H1 (cell line): Measurements from ENCODE around the gene FAM169A. TPM values are rescaled to one million over a fixed set of nuclear protein-coding genes. Genes with fewer than 3 reads are reported as not detected.

Experiments used
- CTCF ChIA-PET: fragments of 300-600 bp; sonication (Branson Sonifier 250); formaldehyde crosslinking; loops from one replicate; lab custom pipeline; 2021; ENCODE audit not compliant: partially characterized antibody; lab: Charles Lee
- POLR2A ChIA-PET: fragments of 300-600 bp; sonication (Branson Sonifier 250); formaldehyde crosslinking; loops from one replicate; lab custom pipeline; 2021; ENCODE audit warnings: inconsistent platforms; ENCODE audit not compliant: partially characterized antibody; lab: Charles Lee
- DNase-seq, 2 experiments: peaks; one replicate each; pipeline versions ENCODE4 v3.0.0 to v3.0.0-alpha.2; 2010 to 2022; ENCODE audit warnings: low spot score in 2 of 2, low read depth in 1 of 2, mixed read lengths in 1 of 2
- FAIRE-seq: peaks from 2 replicates; lab custom pipeline; 2011; peaks lifted over from hg19 to GRCh38; lab: Jason Lieb, UNC
- H2AFZ ChIP-seq: 2 replicates; pipeline ENCODE4 v1.8.1; 2012; ENCODE audit warnings: low read length, inconsistent platforms
- H2AK5ac ChIP-seq: 2 replicates; pipeline ENCODE4 v1.6.1; 2013; ENCODE audit warnings: low read depth, low read length
- H2BK120ac ChIP-seq: replicated peaks from 2 replicates; pipeline ENCODE3; 2013; ENCODE audit warnings: low read depth, low read length, inconsistent platforms
- H2BK12ac ChIP-seq: 2 replicates; pipeline ENCODE4 v1.6.1; 2013; ENCODE audit warnings: low read depth, low read length
- H2BK15ac ChIP-seq: 2 replicates; pipeline ENCODE4 v1.6.1; 2013; ENCODE audit warnings: low read length
- H2BK20ac ChIP-seq: 2 replicates; pipeline ENCODE4 v1.6.1; 2013; ENCODE audit warnings: low read length
- H2BK5ac ChIP-seq: 2 replicates; pipeline ENCODE4 v1.6.1; 2013; ENCODE audit warnings: low read depth, low read length
- H3K14ac ChIP-seq: 2 replicates; pipeline ENCODE4 v1.6.1; 2013; ENCODE audit warnings: inconsistent platforms; ENCODE audit not compliant: insufficient read length
- H3K18ac ChIP-seq: 2 replicates; pipeline ENCODE4 v1.6.1; 2013; ENCODE audit warnings: low read length; ENCODE audit errors: extremely low read depth
- H3K23ac ChIP-seq: 2 replicates; pipeline ENCODE4 v1.6.1; 2013; ENCODE audit warnings: inconsistent platforms; ENCODE audit not compliant: insufficient read length
- H3K23me2 ChIP-seq: 2 replicates; pipeline ENCODE4 v1.6.1; 2013; ENCODE audit warnings: low read depth, low read length
- H3K27ac ChIP-seq: 2 replicates; pipeline ENCODE4 v1.6.1; 2011; ENCODE audit warnings: low read depth, low read length, inconsistent platforms
- H3K27me3 ChIP-seq, 4 experiments: replicated peaks in 1 of 4; 1 replicate in 1 of 4; 2 replicates in 3 of 4; pipeline versions ENCODE4 v1.6.1 to v1.8.1; 2011 to 2013; ENCODE audit warnings: low read length in 3 of 4, mild to moderate bottlenecking in 3 of 4, inconsistent platforms in 2 of 4, mixed read lengths in 2 of 4, moderate library complexity in 1 of 4; ENCODE audit not compliant: control insufficient read depth in 3 of 4, insufficient read depth in 3 of 4; ENCODE audit errors: extremely low read depth in 1 of 4
- H3K36me3 ChIP-seq, 4 experiments: 2 replicates each; pipeline versions ENCODE4 v1.6.1 to v1.8.1; 2011 to 2013; ENCODE audit warnings: mild to moderate bottlenecking in 4 of 4, low read length in 3 of 4, moderate library complexity in 2 of 4, control low read depth in 1 of 4, inconsistent platforms in 1 of 4; ENCODE audit not compliant: insufficient read depth in 4 of 4, control insufficient read depth in 2 of 4
- H3K4ac ChIP-seq: replicated peaks from 2 replicates; pipeline ENCODE3; 2013; ENCODE audit warnings: low read length, low read depth, mixed read lengths, inconsistent platforms; ENCODE audit not compliant: insufficient read length
- H3K4me1 ChIP-seq, 4 experiments: replicated peaks in 1 of 4; 1 replicate in 1 of 4; 2 replicates in 3 of 4; pipeline versions ENCODE4 v1.6.1 to v1.8.1; 2011 to 2013; ENCODE audit warnings: low read length in 3 of 4, inconsistent platforms in 2 of 4, mixed read lengths in 1 of 4; ENCODE audit not compliant: insufficient read depth in 4 of 4, control insufficient read depth in 3 of 4
- H3K4me2 ChIP-seq, 2 experiments: 2 replicates each; pipeline versions ENCODE4 v1.6.1 to v1.8.1; 2011 to 2013; ENCODE audit warnings: low read depth in 2 of 2, low read length in 2 of 2, control low read depth in 1 of 2, inconsistent platforms in 1 of 2, mild to moderate bottlenecking in 1 of 2; ENCODE audit not compliant: insufficient read depth in 1 of 2
- H3K4me3 ChIP-seq, 4 experiments: fragments of 200-600, 300-600 bp in 1 of 4; sonication (generic), shearing (Covaris generic), sonication (Bioruptor Twin) in 1 of 4; 2 replicates each; pipeline versions ENCODE4 v1.5.1 to v1.8.1; 2011 to 2016; ENCODE audit warnings: low read length in 4 of 4, low read depth in 3 of 4, control low read depth in 2 of 4, inconsistent platforms in 2 of 4, mild to moderate bottlenecking in 2 of 4, mixed read lengths in 1 of 4, moderate library complexity in 1 of 4; ENCODE audit not compliant: insufficient read depth in 2 of 4; ENCODE audit errors: extremely low read depth in 1 of 4
- H3K56ac ChIP-seq: replicated peaks from 2 replicates; pipeline ENCODE3; 2013; ENCODE audit warnings: low read depth, mild to moderate bottlenecking, mixed read lengths, low read length, inconsistent platforms; ENCODE audit not compliant: insufficient read length
- H3K79me1 ChIP-seq: 2 replicates; pipeline ENCODE4 v1.6.1; 2013; ENCODE audit warnings: low read depth, low read length, control low read depth
- H3K79me2 ChIP-seq, 2 experiments: 2 replicates each; pipeline versions ENCODE4 v1.6.1 to v1.8.1; 2012 to 2013; ENCODE audit warnings: low read length in 2 of 2, mild to moderate bottlenecking in 2 of 2, inconsistent platforms in 1 of 2; ENCODE audit not compliant: insufficient read depth in 2 of 2, control insufficient read depth in 1 of 2
- H3K9ac ChIP-seq, 4 experiments: replicated peaks in 1 of 4; 1 replicate in 1 of 4; 2 replicates in 3 of 4; pipeline versions ENCODE4 v1.6.1 to v1.8.1; 2011 to 2013; ENCODE audit warnings: low read depth in 3 of 4, low read length in 3 of 4, control low read depth in 2 of 4, mild to moderate bottlenecking in 2 of 4, moderate library complexity in 2 of 4, inconsistent platforms in 1 of 4; ENCODE audit errors: extremely low read depth in 1 of 4
- H3K9me3 ChIP-seq, 2 experiments: 2 replicates each; pipeline versions ENCODE4 v1.6.1 to v1.8.1; 2012 to 2013; ENCODE audit warnings: mild to moderate bottlenecking in 2 of 2, moderate library complexity in 2 of 2, control low read depth in 1 of 2, inconsistent platforms in 1 of 2, low read depth in 1 of 2, low read length in 1 of 2, mixed read lengths in 1 of 2; ENCODE audit not compliant: insufficient read depth in 2 of 2
- H4K20me1 ChIP-seq, 2 experiments: replicated peaks in 1 of 2; 2 replicates each; pipeline versions ENCODE3 to v1.8.1; 2011 to 2013; ENCODE audit warnings: inconsistent platforms in 2 of 2, low read length in 2 of 2, mild to moderate bottlenecking in 1 of 2; ENCODE audit not compliant: insufficient read depth in 2 of 2, control insufficient read depth in 1 of 2
- H4K5ac ChIP-seq: 2 replicates; pipeline ENCODE4 v1.6.1; 2013; ENCODE audit warnings: low read length, low read depth, mixed read lengths, inconsistent platforms; ENCODE audit not compliant: insufficient read length
- H4K8ac ChIP-seq: 2 replicates; pipeline ENCODE4 v1.8.0; 2013; ENCODE audit warnings: mild to moderate bottlenecking, moderate library complexity, low read length, inconsistent platforms; ENCODE audit not compliant: insufficient read depth; ENCODE audit errors: extremely low read depth
- H4K91ac ChIP-seq: replicated peaks from 2 replicates; pipeline ENCODE3; 2013; ENCODE audit warnings: low read length, mixed read lengths, inconsistent platforms; ENCODE audit not compliant: insufficient read length
- SIX5 ChIP-seq: IDR thresholded peaks from 2 replicates; pipeline ENCODE4 v1.6.1; 2011; ENCODE audit warnings: mild to moderate bottlenecking, low read depth, low read length
- WGBS, 2 experiments: shearing (Covaris generic) in 1 of 2; methylation state at CpG; one replicate each; pipeline versions ENCODE4 v1.1.6 to v1.1.7; 2013 to 2015; ENCODE audit warnings: low lambda C conversion rate in 2 of 2, mixed read lengths in 2 of 2, inconsistent platforms in 1 of 2, low coverage in 1 of 2, missing lambda C conversion rate in 1 of 2; ENCODE audit not compliant: insufficient replicate concordance in 2 of 2, insufficient coverage in 1 of 2, insufficient read length in 1 of 2; ENCODE audit errors: extremely low coverage in 1 of 2, missing lambda C conversion rate in 1 of 2; 5-methylcytosine and 5-hydroxymethylcytosine counted together
- polyA plus RNA-seq, 7 experiments: library from polyadenylated mRNA; depleted of rRNA in 3 of 7; stranded (reverse) in 5 of 7; unstranded in 2 of 7; fragments of >200 nt in 5 of 7; fragments of 200-250 nt in 2 of 7; gene quantifications; 1 replicate in 5 of 7; 2 replicates in 1 of 7; 4 replicates in 1 of 7; pipeline versions ENCODE4 v1.2.1 to v1.2.3, GENCODE V29; 2011 to 2013; ENCODE audit warnings: missing spikeins in 2 of 7, mixed read lengths in 2 of 7
- total RNA-seq: library from RNA; stranded (reverse); fragmentation: NEBNext Ultra II Directional; extraction: Animal tissue kit (Norgen Biotek cat#: 25700); gene quantifications from 2 replicates; pipeline ENCODE4 v1.2.1, GENCODE V29; 2021

Gene FAM169A
- total and polyA plus RNA-seq, 2 of the 8 experiments (the other 6 are each of a cell fraction or from before 2014, with no cell fraction given) = 12.6 to 83.1 TPM

DNA sequence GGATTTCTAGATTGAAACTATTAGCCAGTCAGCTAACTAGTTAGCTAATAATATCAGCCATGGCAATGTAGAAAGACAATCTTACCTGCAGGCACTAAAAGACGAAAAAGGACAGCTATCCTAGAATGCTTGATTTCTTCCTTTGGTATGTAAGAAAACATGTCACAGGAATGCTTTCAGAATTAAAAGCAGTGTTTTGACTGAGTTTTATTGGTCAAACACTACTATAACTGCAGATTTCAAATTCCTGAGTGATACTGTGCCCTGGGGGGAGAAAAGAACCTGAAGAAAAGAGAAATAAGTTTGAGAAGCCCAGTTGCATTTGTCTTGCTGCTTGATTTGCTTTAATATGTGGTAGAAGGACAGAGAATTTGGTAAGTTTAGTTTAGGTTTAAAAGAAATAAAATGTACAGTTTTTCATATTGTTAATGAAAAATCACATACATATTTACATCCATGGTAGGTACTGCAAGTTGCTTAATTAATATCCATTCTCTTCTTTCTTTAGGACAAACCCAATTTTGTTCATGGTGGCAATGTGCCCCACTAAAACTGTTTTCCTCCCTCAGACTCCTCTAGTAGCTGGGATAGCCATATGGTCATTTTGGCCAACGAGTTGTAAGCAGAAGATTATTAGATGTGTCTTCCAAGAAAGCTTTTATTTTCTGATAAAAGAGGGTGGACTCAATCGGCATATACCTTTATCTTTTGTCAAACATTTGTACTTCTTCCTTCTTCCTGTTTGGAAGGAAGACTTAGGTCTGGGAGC is 4.3 kb upstream of the FAM169A start:
- no peak overlapping the region for H3K9ac ChIP-seq
- H3K27me3 ChIP-seq = no peaks in the 10 kb centered on the region
- H2BK5ac ChIP-seq = no peak overlapping the region; the same call in 1 of the 2 replicates
- H2AFZ ChIP-seq = no peak overlapping the region
- no peak overlapping the region for H3K4me3 ChIP-seq
- no peak overlapping the region for H3K27ac ChIP-seq
- H3K23me2 ChIP-seq = peaks cover 5% of the 10 kb centered on the region
- ChIA-PET POLR2A (interaction anchor here (1.6 kb wide), 1 partner anchor 12 kb away, joined by 3 read pairs; no protein-coding TSS in a partner anchor), CTCF (interaction anchor here (0.8 to 1.1 kb wide), 2 partner anchors 9 to 22 kb away, joined by 3 read pairs; no protein-coding TSS in a partner anchor)
- peak overlapping the region; percentile 84 for H2BK120ac ChIP-seq
- no peak overlapping the region for H3K23ac ChIP-seq
- H3K56ac ChIP-seq = no peak overlapping the region
- FAIRE-seq = no peak
- H3K4me1 ChIP-seq = peaks cover 0 to 12% (median 12%) of the 10 kb centered on the region in 4 experiments; a peak in 5 of 7 replicates
- H2AK5ac ChIP-seq = no peak overlapping the region
- H2BK20ac ChIP-seq = peak overlapping the region; percentile 53
- 85% methylated on average over 3 of the region's 3 CpGs; no CpG with 5 or more reads in 1 of the 2 experiments for WGBS, 2 experiments
- no peak overlapping the region for H4K8ac ChIP-seq
- no peak overlapping the region for H4K5ac ChIP-seq
- peak overlapping the region; percentile 55; the same call in 1 of the 2 replicates for H2BK12ac ChIP-seq
- no peak for DNase-seq
- H3K14ac ChIP-seq = no peak overlapping the region
- H4K91ac ChIP-seq = peak overlapping the region; percentile 29
- peaks cover 0 to 3% of the 10 kb centered on the region in 2 experiments; a peak in 2 of 4 replicates for H3K79me2 ChIP-seq
- H3K79me1 ChIP-seq = no peaks in the 10 kb centered on the region
- H3K4ac ChIP-seq = no peak overlapping the region
- no peak overlapping the region for H3K4me2 ChIP-seq
- no peak for TF ChIP-seq SIX5
- TF ChIP-seq, all 59 proteins: peak for 0
- Histone ChIP-seq H3K18ac (no peak overlapping the region), H3K9me3 (peaks cover 2 to 8% of the 10 kb centered on the region in 2 experiments; a peak in 1 of 4 replicates), H2BK15ac (no peak overlapping the region), H4K20me1 (no peaks in the 10 kb centered on the region), H3K36me3 (no peaks in the 10 kb centered on the region; a peak in 1 of 8 replicates)
